Measurements from ENCODE around the gene PARL. TPM values are rescaled to one million over a fixed set of nuclear protein-coding genes. Genes with fewer than 3 reads are reported as not detected.

PARL gene
- total and polyA plus RNA-seq, 10 of the 15 experiments (the other 5 are each of a cell fraction or from before 2014, with no cell fraction given) = 49.7 to 113 (median 77.2) TPM

DNA sequence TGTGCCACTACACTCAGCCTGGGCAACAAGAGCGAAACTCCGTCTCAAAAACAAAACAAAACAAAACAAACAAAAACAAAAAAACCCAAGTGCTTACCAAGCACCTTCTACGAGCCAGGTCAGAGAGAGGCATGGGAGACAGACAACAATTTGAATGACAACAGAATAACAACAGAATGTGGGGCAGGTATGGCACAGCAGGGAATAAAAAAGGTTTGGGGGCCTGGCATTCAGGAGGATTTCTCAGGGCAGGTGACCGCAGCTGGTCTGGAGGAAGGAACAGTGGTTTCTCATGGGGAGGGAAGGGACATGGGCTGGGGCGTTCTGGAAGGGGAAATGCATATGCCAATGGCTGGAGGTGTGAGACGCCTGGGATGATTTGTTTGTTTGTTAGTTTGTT lies 22.5 kb upstream of the PARL start (continued):
- TF ChIP-seq, protein P1, sequence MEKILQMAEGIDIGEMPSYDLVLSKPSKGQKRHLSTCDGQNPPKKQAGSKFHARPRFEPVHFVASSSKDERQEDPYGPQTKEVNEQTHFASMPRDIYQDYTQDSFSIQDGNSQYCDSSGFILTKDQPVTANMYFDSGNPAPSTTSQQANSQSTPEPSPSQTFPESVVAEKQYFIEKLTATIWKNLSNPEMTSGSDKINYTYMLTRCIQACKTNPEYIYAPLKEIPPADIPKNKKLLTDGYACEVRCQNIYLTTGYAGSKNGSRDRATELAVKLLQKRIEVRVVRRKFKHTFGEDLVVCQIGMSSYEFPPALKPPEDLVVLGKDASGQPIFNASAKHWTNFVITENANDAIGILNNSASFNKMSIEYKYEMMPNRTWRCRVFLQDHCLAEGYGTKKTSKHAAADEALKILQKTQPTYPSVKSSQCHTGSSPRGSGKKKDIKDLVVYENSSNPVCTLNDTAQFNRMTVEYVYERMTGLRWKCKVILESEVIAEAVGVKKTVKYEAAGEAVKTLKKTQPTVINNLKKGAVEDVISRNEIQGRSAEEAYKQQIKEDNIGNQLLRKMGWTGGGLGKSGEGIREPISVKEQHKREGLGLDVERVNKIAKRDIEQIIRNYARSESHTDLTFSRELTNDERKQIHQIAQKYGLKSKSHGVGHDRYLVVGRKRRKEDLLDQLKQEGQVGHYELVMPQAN (conservative IDR thresholded peaks at IDR 0.05) = no peak

DNA sequence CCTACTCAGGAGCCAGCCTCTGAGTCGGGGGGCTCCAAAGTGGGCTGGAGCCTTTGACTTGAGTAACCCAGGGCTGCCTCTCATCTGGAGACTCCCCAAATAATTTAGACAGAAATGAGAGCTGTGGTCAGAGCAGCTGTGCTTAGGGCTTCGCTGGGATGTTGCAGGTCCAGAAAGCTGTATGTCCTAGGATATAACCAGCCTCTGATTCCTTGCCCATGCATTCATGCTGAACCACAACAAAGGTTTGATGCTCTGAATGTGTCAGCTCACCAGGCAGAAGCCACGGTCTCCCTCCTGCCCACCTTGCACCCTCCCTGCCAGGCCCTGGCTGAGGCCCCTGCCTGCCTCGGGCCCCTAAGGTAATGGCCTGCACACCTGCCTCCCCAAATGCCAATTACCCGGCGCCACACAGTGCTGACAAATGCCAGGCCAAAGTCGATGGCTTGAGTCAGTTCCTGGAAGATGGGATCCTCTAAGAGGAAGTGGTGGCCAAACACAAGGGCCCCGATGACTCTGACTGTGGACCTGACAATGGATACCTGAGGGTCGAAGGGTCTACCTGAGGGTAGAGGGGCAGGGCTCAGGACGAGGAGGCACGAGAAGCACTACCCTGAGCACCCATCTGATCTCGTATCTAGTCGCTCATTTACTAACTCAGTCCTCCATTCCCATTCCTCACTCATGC lies 21.7 kb upstream of the PARL start:
- no peak for ATAC-seq
- no peak overlapping the region for H2AFZ ChIP-seq (ENCODE audit: control insufficient read depth, low read depth, low read length)
- no TSS peak for BruUV-seq (replicated peaks)
- no peaks in the 10 kb centered on the region for H3K36me3 ChIP-seq (ENCODE audit: control insufficient read depth in 2 of 2, insufficient read depth in 2 of 2, low read length in 1 of 2)
- in situ Hi-C loops (cut with MboI) = no loop called here
- no peak for DNase-seq (ENCODE audit: low read depth, low spot score)
- H3K4me1 ChIP-seq (ENCODE audit: control insufficient read depth, insufficient read depth, low read length) = no peaks in the 10 kb centered on the region
- ChIA-PET RAD21 (ENCODE audit: unreplicated experiment) (interaction anchor here (0.5 to 4.6 kb wide), 4 partner anchors 10 to 110 kb away, joined by 3 to 42 read pairs (median 4); partner anchors contain the start of gene ABCC5), CTCF (interaction anchor here (0.8 to 1.0 kb wide), 3 partner anchors 11 to 109 kb away, joined by 3 to 4 read pairs (median 3); no protein-coding TSS in a partner anchor), SMC1A (ENCODE audit: uncharacterized antibody, unreplicated experiment) (interaction anchor here (0.7 to 1.2 kb wide), 2 partner anchors 9 to 110 kb away, joined by 3 to 5 read pairs; no protein-coding TSS in a partner anchor), POLR2A (interaction anchor here (0.6 kb wide), 1 partner anchor 354 kb away, joined by 3 read pairs; no protein-coding TSS in a partner anchor)
- no peaks in the 10 kb centered on the region for H3K27me3 ChIP-seq (replicated peaks in 1 of 2; ENCODE audit: control insufficient read depth in 2 of 2, insufficient read depth in 2 of 2, low read length in 1 of 2)
- no peak overlapping the region for H3K4me3 ChIP-seq
- WGBS (ENCODE audit: insufficient coverage, insufficient replicate concordance, low lambda C conversion rate, missing lambda C conversion rate) = 26% methylated on average over 13 of the region's 13 CpGs
- no peaks in the 10 kb centered on the region for H4K20me1 ChIP-seq (ENCODE audit: control insufficient read depth, insufficient read depth)
- intact Hi-C loops (cut with micrococcal nuclease; ENCODE audit: unreplicated experiment) = no loop called here
- H3K79me2 ChIP-seq (ENCODE audit: control insufficient read depth, insufficient read depth, low read length) = no peaks in the 10 kb centered on the region
- FAIRE-seq = no peak
- no peak overlapping the region for H3K27ac ChIP-seq (ENCODE audit: control insufficient read depth, insufficient read depth)
- H3K9me3 ChIP-seq (replicated peaks; ENCODE audit: control insufficient read depth, insufficient read depth, low read length) = no peaks in the 10 kb centered on the region
- H3K4me2 ChIP-seq (ENCODE audit: control insufficient read depth, insufficient read depth) = no peak overlapping the region
- no peak overlapping the region for H3K9ac ChIP-seq (ENCODE audit: control insufficient read depth, insufficient read depth, low read length)
- no peak for TF ChIP-seq ATF7 (IDR thresholded peaks at IDR 0.05; ENCODE audit: low read depth)
- TF ChIP-seq, protein P2, sequence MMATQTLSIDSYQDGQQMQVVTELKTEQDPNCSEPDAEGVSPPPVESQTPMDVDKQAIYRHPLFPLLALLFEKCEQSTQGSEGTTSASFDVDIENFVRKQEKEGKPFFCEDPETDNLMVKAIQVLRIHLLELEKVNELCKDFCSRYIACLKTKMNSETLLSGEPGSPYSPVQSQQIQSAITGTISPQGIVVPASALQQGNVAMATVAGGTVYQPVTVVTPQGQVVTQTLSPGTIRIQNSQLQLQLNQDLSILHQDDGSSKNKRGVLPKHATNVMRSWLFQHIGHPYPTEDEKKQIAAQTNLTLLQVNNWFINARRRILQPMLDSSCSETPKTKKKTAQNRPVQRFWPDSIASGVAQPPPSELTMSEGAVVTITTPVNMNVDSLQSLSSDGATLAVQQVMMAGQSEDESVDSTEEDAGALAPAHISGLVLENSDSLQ (IDR thresholded peaks at IDR 0.05) = no peak
- TF ChIP-seq, protein P3, sequence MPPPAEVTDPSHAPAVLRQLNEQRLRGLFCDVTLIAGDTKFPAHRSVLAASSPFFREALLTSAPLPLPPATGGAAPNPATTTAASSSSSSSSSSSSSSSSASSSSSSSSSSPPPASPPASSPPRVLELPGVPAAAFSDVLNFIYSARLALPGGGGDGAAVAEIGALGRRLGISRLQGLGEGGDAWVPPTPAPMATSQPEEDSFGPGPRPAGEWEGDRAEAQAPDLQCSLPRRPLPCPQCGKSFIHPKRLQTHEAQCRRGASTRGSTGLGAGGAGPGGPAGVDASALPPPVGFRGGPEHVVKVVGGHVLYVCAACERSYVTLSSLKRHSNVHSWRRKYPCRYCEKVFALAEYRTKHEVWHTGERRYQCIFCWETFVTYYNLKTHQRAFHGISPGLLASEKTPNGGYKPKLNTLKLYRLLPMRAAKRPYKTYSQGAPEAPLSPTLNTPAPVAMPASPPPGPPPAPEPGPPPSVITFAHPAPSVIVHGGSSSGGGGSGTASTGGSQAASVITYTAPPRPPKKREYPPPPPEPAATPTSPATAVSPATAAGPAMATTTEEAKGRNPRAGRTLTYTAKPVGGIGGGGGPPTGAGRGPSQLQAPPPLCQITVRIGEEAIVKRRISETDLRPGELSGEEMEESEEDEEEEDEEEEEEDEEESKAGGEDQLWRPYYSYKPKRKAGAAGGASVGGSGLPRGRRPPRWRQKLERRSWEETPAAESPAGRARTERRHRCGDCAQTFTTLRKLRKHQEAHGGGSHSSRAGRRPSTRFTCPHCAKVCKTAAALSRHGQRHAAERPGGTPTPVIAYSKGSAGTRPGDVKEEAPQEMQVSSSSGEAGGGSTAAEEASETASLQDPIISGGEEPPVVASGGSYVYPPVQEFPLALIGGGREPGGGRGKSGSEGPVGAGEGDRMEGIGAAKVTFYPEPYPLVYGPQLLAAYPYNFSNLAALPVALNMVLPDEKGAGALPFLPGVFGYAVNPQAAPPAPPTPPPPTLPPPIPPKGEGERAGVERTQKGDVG (CRISPR knock-in tag; IDR thresholded peaks at IDR 0.05) = no peak
- no peak for TF ChIP-seq TCF7 (IDR thresholded peaks at IDR 0.05; ENCODE audit: borderline replicate concordance)
- TF ChIP-seq RFX5 (IDR thresholded peaks at IDR 0.05; ENCODE audit: low read depth, low read length) = no peak
- no peak for TF ChIP-seq TCF3 (IDR thresholded peaks at IDR 0.05; ENCODE audit: borderline replicate concordance, insufficient read depth, low read depth, low read length)
- no peak for TF ChIP-seq NR2C2 (IDR thresholded peaks at IDR 0.05; ENCODE audit: borderline replicate concordance, control insufficient read depth, insufficient read length, low read depth)
- TF ChIP-seq DPF2 (IDR thresholded peaks at IDR 0.05) = no peak
- no peak for TF ChIP-seq CBFB (IDR thresholded peaks at IDR 0.05; ENCODE audit: low read depth)
- TF ChIP-seq EP300 (IDR thresholded peaks at IDR 0.05; ENCODE audit: borderline replicate concordance in 1 of 2, control insufficient read depth in 1 of 2, low read depth in 2 of 2, low read length in 2 of 2) = no peak
- TF ChIP-seq EZH2 (IDR thresholded peaks at IDR 0.05; ENCODE audit: borderline replicate concordance, control insufficient read depth, low read depth, low read length) = no peak
